ENCODE data around the gene TFDP1. TPM values are rescaled to one million over a fixed set of nuclear protein-coding genes. Genes with fewer than 3 reads are reported as not detected.

Gene TFDP1
- total RNA-seq, 1 donor from 2014 or later = 15.8 TPM

DNA sequence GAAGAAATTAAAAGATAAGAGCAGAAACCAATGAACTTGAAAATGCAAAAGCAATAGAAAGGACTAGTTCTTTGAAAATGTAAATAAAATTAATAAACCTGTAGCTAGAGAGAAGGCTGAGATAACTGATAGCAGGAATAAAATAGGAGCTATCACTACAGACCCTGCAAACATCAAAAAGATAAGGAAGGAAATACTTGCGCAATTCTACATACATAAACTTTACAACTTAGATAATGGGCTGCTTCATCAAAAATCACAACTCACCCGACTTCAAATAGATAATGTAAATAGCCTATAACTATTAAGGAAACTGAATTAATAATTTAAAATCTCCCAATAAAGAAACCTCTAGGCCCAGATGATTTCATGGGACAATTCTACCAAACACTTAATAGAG is 77.0 kb downstream of the TFDP1 start:
- TF ChIP-seq, protein P1, sequence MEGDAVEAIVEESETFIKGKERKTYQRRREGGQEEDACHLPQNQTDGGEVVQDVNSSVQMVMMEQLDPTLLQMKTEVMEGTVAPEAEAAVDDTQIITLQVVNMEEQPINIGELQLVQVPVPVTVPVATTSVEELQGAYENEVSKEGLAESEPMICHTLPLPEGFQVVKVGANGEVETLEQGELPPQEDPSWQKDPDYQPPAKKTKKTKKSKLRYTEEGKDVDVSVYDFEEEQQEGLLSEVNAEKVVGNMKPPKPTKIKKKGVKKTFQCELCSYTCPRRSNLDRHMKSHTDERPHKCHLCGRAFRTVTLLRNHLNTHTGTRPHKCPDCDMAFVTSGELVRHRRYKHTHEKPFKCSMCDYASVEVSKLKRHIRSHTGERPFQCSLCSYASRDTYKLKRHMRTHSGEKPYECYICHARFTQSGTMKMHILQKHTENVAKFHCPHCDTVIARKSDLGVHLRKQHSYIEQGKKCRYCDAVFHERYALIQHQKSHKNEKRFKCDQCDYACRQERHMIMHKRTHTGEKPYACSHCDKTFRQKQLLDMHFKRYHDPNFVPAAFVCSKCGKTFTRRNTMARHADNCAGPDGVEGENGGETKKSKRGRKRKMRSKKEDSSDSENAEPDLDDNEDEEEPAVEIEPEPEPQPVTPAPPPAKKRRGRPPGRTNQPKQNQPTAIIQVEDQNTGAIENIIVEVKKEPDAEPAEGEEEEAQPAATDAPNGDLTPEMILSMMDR (IDR thresholded peaks at IDR 0.05) = no peak
- H3K4me1 ChIP-seq = no peaks in the 10 kb centered on the region
- H3K36me3 ChIP-seq = no peaks in the 10 kb centered on the region
- H3K27ac ChIP-seq = no peak overlapping the region
- no peak overlapping the region for H3K4me3 ChIP-seq
- no peaks in the 10 kb centered on the region for H3K27me3 ChIP-seq
- H3K9me3 ChIP-seq = peaks cover 0 to 18% of the 10 kb centered on the region in 2 donors
- no peak for DNase-seq (ENCODE audit: low spot score in 2 of 2)
- intact Hi-C loops (cut with DNase I) = no loop called here

DNA sequence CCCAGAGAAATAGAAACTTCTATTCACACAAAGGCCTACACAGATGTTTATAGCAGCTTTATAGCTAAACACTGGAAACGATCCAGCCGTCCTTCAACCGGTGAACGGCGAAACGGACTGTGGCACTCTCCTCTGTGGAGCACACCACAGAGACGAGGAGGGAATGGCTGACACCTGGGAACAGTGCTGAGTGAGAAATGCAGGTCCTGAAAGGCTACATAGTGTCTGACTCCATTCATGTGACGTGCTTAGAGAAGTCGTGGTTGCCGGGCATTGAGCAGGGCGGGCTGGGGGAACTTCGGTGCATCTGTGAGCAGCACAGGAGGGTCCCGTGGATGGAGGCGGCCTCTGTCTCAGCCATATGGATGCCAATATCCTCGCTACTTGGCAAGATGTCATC is 79.4 kb downstream of the TFDP1 start:
- DNase-seq (ENCODE audit: low spot score in 2 of 2) = peak in 1 of 2 donors; percentile 41
- H3K27ac ChIP-seq = no peak overlapping the region
- H3K27me3 ChIP-seq = no peaks in the 10 kb centered on the region
- intact Hi-C loops (cut with DNase I) = no loop called here
- H3K4me3 ChIP-seq = no peak overlapping the region
- peaks cover 0 to 18% of the 10 kb centered on the region in 2 donors for H3K9me3 ChIP-seq
- no peaks in the 10 kb centered on the region for H3K36me3 ChIP-seq
- H3K4me1 ChIP-seq = no peaks in the 10 kb centered on the region
- TF ChIP-seq, protein P1 (IDR thresholded peaks at IDR 0.05) = no peak

- Histone ChIP-seq H3K4me1 (no peaks in the 10 kb centered on the region), H3K27me3 (no peaks in the 10 kb centered on the region), H3K36me3 (no peaks in the 10 kb centered on the region), H3K27ac (no peak overlapping the region), H3K9me3 (peaks cover 0 to 18% of the 10 kb centered on the region in 2 donors), H3K4me3 (no peak overlapping the region)
- peak in 1 of 2 donors; percentile 52 for DNase-seq (ENCODE audit: low spot score in 2 of 2)
- TF ChIP-seq, protein P1 (IDR thresholded peaks at IDR 0.05) = no peak
- intact Hi-C loops (cut with DNase I) = no loop called here
Observed at GRCh38 chr13:113664751-113665596, 80.4 kb downstream of the TFDP1 start.

GRCh38 chr13:113665597-113666328 is 81.2 kb downstream of the TFDP1 start:
- DNase-seq (ENCODE audit: low spot score in 2 of 2) = peak in 1 of 2 donors; percentile 52
- Histone ChIP-seq H3K36me3 (no peaks in the 10 kb centered on the region), H3K4me1 (no peaks in the 10 kb centered on the region), H3K4me3 (no peak overlapping the region), H3K27ac (no peak overlapping the region), H3K27me3 (no peaks in the 10 kb centered on the region), H3K9me3 (peaks cover 0 to 12% of the 10 kb centered on the region in 2 donors)
- TF ChIP-seq, protein P1 (IDR thresholded peaks at IDR 0.05) = no peak
- intact Hi-C loops (cut with DNase I) = no loop called here

DNA sequence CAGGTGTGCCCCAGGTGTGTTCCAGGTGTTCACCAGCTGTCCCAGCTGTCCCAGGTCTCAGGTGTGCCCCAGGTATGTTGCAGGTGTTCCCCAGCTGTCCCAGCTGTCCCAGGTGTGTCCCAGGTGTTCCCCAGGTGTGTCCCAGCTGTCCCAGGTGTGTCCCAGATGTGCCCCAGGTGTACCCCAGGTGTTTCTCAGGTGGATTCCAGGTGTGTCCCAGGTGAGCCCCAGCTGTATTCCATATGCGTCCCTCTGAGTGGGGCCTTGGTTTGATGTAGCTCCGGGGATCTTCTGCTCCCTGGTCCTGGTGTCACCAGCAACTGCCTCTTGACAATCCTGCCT is 81.7 kb downstream of the TFDP1 start:
- TF ChIP-seq, protein P1 (IDR thresholded peaks at IDR 0.05) = no peak
- H3K4me3 ChIP-seq = no peak overlapping the region
- no peak overlapping the region for H3K27ac ChIP-seq
- H3K4me1 ChIP-seq = no peaks in the 10 kb centered on the region
- H3K27me3 ChIP-seq = no peaks in the 10 kb centered on the region
- H3K9me3 ChIP-seq = peaks cover 0 to 8% of the 10 kb centered on the region in 2 donors
- no peaks in the 10 kb centered on the region for H3K36me3 ChIP-seq
- intact Hi-C loops (cut with DNase I) = no loop called here
- no peak for DNase-seq (ENCODE audit: low spot score in 2 of 2)
